Stimulated activated CD8-positive, alpha-beta memory T cell treated with anti-CD3 and anti-CD28 coated beads, Interleukin-15, amount 100 ng/mL, for 24 hours (primary cell): ENCODE results near the gene C2orf72.

Experiments
- DNase-seq: peaks from one replicate; pipeline ENCODE4 v3.0.0-alpha.2; 2020; ENCODE audit warnings: low read depth

C2orf72 gene

GRCh38 chr2:231069379-231070054, 32.2 kb downstream of the C2orf72 start:
- DNase-seq: no peak

DNA sequence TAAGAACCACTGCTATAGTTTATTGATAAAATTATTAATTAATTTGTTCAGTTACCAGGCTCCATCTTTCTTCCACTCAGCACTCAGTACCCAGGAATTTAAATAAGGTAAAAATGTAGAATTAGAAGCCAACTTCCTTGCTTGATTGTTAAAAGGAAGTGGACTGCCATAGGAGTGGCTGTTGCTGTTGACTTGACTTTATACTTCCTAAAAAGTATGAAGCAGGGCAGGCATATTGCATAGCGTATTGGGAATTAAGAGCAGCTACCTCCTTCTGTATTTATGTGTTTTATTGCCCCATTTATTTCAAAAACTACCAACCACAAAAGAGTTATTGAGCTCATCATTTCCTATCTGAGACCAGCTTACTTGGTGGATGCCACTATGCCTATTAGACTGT, 47.2 kb downstream of the C2orf72 start:
- DNase-seq: no peak

- DNase-seq: no peak
These were observed 51.4 kb downstream of the C2orf72 start for GRCh38 chr2:231088754-231089153.

- no peak for DNase-seq
These were observed 56.6 kb downstream of the C2orf72 start for GRCh38 chr2:231093933-231094332.

GRCh38 chr2:231094736-231095346, 57.5 kb downstream of the C2orf72 start:
- no peak for DNase-seq
